ELF-1 (cell line): ENCODE results near the gene ZKSCAN4.

Experiments
- DNase-seq: peaks from one replicate; pipeline ENCODE4 v3.0.0-alpha.2; 2016; ENCODE audit warnings: low read depth, low spot score

The ZKSCAN4 gene

DNA sequence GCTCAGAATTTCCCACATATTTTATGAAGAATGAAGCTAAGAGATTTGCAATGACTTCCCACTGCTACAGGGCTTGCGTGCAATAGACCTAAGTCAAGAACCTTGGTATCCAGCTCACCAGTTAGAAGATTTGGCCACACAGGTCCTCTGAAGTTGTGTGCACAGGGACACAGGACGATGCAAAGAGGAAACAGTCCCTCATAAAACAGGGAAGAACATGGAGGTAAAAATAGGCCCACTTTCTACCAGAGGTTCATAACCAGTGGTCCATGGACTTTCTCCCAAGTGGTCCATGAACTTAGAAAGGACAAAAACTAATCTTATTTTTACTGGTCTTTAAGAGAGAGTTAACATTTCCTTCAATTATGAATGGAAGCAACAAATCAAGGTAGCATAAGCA is 1.3 kb downstream of the ZKSCAN4 start:
- no peak for DNase-seq

DNA sequence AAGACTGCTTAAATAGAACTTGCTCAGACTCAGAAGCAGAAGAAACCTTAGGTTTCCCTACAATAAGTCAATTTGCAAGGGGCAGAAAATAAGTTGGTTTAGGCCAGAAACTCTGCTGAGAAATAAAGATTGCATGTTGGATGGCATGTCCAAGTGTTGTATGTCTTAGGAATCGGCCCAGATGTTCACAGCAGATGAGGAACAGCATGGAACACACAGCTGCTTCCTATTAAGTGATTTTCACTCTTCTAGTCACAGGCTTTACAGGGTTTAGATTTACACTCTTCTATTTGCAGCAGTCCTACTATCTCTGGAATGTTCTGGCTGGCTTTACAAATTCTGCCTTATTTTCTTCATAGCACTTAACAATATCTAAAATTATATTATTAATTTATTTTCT is 3.2 kb downstream of the ZKSCAN4 start:
- no peak for DNase-seq

DNA sequence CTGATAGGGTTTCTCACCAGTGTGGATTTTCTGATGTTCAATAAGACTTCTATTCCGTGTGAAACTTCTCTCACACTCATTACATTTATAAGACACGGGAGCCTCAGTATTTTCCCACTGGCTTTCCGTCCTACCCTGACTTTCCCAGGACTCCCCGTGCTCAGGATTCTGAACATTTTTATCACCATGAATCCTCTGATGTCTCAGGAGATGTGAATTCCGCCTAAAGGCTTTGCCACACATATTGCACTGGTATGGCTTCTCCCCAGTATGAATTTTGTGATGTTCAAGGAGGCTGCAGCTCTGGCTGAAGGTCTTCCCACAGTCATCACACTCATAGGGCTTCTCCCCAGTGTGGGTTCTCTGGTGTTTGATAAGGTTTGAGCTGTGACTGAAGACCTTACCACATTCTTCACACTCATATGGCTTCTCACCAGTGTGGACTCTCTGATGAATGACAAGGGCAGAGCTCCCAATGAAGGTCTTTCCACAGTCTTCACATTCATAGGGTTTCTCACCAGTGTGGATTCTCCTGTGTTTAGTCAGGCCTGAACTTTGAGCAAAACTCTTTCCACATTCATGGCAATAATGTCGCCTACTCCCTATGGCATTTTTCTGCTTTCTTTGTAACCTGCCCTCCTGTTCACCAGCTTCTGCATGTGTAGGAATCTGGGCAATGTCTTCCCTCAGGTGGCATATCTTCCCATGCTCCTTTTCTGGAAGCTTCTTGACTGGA is 6.7 kb downstream of the ZKSCAN4 start:
- no peak for DNase-seq

DNA sequence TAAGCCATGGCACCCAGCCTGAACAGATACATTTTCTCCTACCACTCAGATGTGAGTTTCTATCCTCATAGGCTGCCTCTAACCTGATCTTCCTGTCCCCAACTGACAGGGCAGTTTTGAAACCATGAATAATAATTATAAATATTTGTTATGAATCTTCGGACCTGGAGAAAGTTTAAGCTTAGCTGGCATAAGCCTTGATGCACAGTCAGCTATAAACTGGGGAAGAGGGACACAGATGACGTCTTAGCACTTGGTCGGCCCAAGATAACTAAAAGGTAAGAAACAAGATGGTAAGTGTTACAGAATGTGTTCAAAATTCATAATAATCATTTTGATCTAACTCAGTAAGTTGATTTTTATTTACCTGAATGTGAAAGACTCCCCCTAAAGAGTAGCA is 8.1 kb downstream of the ZKSCAN4 start:
- no peak for DNase-seq

GRCh38 chr6:28240471-28240870 is 11.6 kb downstream of the ZKSCAN4 start:
- no peak for DNase-seq

- no peak for DNase-seq
Observed at GRCh38 chr6:28239636-28240035, 12.4 kb downstream of the ZKSCAN4 start.

DNA sequence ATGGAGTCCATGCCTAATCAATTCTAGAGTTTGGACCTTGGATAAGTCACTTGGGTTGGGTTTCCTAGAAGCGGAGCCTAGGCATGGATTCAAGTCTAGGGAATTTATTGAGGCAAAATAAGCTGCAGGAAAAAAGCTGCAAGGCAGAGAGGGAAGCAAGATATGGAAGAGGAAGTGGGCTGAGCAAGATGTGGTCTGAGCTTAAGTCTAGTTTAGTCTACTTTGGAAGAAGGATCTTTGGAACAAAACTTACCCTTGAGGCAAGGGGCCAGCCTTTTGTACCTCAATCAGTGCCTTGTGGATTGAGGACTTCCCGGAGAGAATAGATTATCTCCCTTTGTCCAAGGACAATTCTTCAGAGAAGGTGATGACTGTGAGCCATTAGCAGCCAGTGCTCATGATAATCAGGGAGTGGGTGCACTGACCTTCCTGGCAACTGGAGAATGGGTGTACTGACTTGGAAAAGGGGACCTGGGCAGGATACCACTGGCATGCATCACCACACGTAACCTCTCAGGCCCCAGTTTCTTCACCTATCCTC is 16.1 kb downstream of the ZKSCAN4 start:
- peak; percentile 23 for DNase-seq

DNA sequence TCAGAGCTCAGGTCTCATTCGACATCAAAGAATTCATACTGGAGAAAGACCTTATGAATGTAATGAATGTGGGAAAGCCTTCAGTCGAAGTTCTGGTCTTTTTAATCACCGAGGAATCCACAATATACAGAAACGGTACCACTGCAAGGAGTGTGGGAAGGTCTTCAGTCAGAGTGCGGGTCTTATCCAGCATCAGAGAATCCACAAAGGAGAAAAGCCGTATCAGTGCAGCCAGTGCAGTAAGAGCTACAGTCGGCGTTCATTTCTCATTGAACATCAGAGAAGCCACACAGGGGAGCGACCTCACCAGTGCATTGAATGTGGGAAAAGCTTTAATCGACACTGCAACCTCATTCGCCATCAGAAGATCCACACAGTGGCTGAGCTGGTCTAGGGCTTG is 19.3 kb downstream of the ZKSCAN4 start:
- no peak for DNase-seq

DNA sequence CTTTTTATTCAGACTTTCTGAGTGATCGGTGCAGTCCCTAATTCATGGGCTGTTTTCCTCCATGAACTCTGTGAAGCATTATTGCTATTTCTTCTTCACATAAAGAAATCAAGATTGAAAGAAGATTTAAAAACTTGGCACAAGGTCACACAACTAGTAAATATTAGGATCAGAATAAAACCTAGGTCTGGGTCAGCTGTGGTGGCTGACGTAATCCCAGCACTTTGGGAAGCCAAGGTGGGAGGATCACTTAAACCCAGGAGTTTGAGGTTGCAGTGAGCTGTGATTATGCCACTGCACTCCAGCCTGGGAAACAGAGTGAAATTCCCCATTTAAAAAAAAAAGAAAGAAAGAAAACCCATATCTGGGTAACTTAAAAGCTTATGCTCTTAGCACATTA is 25.6 kb downstream of the ZKSCAN4 start:
- no peak for DNase-seq

GRCh38 chr6:28225056-28225834 is 26.8 kb downstream of the ZKSCAN4 start, which contains the start of gene ZSCAN9:
TSS of gene ZSCAN9 (plus strand) at chr6:28225275. CDS start at chr6:28227085, 1,810 bp downstream.
- peak; percentile 81 for DNase-seq

GRCh38 chr6:28224131-28225055 is 27.7 kb downstream of the ZKSCAN4 start:
- DNase-seq: no peak

DNA sequence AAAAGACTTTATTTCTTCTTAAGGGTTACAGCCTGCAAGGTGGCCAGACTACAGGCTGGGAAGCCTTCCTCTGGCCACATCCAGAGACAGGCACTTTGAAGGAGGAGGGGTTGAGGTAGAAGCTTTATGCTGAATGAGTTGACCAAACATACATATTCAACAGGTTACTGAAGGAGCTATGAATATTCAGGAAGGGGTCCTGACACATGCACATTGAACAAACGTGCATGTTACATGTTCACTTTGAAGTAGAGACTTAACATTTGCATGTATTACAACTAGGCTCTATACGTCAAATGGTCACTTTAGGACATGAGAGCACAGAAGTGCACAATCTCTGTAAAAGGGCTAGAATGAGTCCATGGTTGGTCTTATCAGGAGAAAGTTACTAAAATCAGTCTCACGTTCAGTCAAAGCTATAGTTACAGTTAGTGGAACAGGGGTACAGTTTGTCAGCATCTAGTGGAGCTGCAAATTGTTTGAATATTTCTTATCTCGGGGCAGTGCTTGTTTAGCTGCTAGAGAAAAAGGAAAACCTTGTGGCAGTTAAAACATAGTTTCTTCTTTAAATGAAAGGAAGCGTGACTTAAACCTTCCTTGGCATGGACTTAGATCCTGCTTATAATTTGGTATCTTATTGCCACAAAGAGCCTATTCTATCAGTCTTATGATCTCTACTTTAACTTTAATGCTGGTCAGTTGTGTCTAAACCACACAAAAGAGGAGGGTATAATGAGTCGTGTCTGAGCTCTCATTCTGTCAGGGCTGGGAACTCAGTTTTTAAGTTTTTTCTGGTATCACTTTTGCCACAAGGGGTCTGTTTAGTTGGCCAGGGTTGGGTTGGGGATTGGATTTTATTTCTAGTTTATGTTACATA is 31.6 kb downstream of the ZKSCAN4 start:
- DNase-seq: no peak

DNA sequence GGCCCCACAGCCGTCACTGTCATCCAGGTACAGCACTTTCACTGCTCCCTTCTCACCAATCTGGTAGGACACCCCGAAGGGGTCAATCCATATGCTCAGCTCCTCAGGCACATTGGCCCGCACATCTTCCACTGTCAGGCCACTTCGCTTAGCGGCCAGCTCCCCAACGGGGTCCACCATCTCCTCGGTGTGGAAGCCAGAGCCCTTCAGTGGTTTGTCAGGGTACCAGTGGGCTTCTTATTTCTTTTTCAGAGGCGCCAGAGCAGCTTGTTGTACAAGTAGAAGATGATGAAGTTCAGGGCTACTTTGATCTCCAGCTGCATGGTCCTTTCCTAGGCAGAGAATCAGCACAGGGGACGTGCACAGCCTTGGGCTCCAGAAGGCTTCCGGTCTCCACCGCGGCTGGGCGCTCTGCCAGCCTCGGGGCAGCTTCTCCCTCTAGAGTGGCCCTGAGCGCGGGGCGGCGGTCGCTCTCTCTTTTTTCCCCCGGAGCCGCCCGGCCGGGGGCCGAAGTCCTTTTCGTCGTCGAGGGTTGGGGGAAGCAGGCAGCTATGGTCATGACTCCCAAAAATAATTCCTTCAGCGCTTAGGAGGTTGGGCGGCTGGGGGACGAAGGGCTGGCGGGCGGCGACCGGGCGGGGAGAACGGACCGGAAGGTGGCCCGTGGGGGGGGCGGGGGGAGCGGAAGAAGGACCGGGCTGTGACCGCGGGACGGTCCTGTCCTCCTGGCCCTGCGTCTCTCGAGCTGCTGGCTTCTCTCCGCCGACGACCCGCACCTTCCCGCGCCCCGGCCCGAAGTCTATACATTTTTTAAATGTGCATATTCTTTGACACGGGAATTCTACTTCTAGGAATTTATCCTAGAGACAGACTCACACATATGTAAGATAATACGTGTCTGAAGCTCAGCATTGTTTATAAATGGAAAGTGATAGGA is 33.5 kb downstream of the ZKSCAN4 start:
- DNase-seq: peak; percentile 62

DNA sequence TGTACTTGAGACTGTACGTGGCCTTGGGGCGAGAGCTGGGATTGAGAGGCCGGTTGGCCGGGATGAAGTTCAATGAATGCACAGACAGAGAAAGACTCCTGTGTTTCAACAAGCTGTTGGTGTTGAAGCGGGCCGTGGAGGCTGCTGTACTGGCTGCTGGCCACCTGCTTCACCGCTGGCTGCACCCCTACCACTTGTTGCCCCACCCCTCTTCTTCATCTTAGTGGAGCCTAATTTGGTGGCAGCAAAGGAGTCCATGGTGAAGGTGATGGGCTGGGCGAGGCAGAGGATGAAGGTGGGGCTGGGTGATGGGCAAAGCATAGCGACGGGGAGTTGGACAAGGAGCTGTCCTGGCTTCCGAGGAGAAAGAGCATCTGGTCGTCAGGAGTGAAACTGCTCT is 34.2 kb downstream of the ZKSCAN4 start:
- DNase-seq: no peak

- no peak for DNase-seq
Observed at GRCh38 chr6:28215425-28215824, 36.6 kb downstream of the ZKSCAN4 start.

GRCh38 chr6:28213213-28213523 is 38.9 kb downstream of the ZKSCAN4 start:
- no peak for DNase-seq

DNA sequence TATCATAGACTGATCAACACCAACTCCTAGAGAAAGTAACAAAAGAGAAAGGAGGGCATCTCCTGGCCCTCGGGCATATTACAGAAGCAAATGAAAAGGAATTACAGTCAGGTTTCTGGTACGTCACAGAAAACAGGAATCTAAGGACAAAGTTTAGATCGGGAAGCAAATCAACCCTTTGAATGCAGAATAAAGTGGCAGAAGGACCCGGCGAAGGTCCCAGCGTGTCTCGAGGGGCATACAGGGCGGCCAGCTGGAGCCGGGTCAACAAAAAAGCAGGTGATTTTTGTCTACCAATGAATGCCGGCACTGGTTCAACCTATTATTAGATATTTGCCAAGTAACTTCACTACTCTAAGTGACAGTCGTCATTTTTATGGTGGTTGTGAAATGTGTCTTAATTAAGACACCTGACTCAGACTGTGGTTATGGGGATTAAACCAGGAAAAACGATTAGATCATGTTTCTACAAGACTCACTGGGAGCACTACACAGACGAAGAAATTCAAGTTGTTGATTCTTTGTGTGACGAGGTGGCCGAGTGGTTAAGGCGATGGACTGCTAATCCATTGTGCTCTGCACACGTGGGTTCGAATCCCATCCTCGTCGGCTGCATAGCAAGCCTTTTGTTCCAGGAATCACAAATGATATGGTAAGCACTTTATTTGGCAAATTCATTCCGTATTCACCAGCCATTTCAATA is 39.4 kb downstream of the ZKSCAN4 start:
- peak; percentile 80 for DNase-seq

DNA sequence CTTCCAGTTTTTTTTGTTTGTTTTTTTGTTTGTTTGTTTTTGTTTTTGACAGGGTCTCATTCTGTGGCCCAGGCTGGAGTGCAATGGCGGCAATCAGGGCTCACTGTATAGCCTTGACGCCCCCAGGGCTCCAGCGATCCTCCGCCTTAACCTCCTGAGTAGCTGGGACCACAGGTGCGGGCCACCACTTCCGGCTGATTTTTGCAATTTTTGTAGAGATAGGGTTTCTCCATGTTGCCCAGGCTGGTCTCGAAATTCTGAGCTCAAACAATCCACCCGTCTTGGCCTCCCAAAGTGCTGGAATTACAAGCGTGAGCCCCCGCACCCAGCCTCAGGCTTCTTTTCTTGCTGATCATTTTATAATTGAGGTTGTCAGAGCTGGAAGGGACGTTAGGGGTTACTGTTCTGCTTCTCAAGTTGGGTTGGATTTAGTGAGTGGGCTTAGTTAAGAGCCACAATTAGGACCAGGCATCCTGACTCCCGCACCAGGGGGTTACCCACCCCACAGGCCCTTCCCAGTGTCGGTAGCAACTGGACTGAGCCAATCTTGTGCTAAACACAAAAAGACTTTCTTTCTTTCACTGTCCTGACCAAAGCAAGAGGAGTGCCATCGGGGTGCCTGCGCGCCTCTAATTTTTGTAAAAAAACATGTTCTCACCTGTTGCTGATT is 40.1 kb downstream of the ZKSCAN4 start:
- DNase-seq: peak; percentile 58
